ENCODE measurements around the gene CLASP2.

DNA sequence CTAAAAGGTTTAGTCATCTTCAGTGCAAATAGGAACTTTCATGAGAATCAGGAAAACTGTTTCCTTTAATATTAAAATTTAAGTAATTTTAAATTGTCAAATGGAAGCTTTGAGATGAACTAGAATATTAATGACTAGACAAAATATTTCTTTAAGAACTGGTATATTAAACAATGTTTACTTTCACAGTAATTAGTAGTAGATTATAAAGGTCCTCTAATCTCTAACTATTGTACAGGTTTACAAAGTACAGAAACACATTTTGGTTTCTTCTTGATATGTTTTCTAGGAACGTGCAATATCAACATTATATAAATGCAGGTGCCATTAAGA is 138.9 kb downstream of the CLASP2 start:
- TF ChIP-seq SIN3A (IDR thresholded peaks at IDR 0.05; ENCODE audit: borderline replicate concordance, insufficient read depth, low read depth, low read length): no peak
- TF ChIP-seq CTCF (IDR thresholded peaks at IDR 0.05): no peak

Measured in Panc1 (cell line).